ENCODE results near the gene S100A1.

DNA sequence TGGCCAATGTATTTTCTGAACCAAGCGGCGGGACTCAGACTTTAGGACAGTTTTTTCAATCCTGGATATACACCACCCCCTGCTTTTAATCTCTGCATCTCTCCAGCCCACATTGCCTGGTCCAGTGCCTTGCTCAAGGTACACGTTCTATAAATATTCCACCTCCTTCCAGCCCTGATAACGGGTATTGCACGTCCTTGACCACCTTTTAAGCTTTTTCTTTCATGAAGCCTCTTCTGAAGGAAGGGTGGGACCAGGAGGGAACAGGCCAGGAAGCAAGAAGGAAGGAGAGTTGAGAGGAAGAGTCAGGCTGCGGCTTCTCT lies 18.7 kb upstream of the S100A1 start:
- TF ChIP-seq, protein P1, sequence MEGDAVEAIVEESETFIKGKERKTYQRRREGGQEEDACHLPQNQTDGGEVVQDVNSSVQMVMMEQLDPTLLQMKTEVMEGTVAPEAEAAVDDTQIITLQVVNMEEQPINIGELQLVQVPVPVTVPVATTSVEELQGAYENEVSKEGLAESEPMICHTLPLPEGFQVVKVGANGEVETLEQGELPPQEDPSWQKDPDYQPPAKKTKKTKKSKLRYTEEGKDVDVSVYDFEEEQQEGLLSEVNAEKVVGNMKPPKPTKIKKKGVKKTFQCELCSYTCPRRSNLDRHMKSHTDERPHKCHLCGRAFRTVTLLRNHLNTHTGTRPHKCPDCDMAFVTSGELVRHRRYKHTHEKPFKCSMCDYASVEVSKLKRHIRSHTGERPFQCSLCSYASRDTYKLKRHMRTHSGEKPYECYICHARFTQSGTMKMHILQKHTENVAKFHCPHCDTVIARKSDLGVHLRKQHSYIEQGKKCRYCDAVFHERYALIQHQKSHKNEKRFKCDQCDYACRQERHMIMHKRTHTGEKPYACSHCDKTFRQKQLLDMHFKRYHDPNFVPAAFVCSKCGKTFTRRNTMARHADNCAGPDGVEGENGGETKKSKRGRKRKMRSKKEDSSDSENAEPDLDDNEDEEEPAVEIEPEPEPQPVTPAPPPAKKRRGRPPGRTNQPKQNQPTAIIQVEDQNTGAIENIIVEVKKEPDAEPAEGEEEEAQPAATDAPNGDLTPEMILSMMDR (IDR thresholded peaks at IDR 0.05; ENCODE audit: insufficient read depth, low read length) = no peak
- TF ChIP-seq POLR2AphosphoS5 (IDR thresholded peaks at IDR 0.05; ENCODE audit: low read depth) = no peak
